GM21723 (cell line): ENCODE results near the gene ELANE.
"Not testable (repeated sequence)": the region's sequence is repeated elsewhere in the genome, so short reads cannot be mapped to it uniquely, and the experiment has no call there.

Source experiments
- ATAC-seq: cut with Tn5 transposase; IDR thresholded peaks from one replicate; pipeline ENCODE4 v1.9.1; 2021; ENCODE audit warnings: mild to moderate bottlenecking, moderate library complexity; ENCODE audit not compliant: unreplicated experiment

Gene ELANE

DNA sequence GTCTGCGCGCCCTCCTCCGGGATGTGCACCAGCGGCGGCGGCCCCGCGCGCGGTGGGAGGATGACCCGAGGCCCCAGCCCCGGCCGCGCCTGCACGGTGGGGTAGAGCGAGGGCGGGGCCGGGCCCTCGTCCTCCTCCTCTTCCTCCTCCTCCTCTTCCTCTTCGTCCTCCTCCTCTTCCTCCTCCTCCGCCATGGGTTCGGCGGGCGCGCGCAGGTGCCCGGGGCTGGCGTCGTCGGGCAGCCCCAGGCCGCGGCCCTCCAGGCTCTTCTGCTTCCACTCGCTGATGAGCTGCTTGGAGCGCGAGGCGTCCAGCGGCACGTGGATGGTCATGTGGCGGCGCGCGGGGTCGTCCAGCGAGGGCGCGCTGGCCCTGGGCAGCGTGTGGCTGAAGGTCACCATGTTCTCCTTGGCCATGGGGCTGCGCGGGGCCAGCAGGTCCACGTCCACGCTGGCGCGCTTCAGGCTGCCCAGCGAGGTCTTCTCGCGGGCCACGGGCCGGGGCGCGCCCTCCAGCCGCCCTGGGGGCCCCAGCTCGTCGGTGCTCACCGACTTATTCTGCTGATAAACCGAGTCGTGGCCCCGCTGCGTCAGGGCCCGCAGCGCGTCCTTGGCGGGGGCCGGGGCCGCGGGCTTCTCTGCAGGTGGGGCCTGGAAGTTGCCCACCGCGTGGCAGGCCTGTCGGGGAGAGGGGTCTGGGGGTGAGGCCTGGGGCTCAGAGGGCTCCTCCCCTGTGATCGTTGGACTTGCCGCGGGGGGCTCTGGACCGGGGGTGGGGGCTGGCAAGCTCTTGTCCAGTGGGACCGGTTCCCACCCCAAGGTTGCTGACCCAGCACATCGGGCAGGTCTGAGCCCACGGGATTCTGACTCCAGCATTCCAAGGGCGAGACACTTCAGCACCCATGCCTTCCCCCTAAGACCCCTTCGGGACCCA is 38.6 kb upstream of the ELANE start:
- no peak for ATAC-seq

- no peak for ATAC-seq
Observed at GRCh38 chr19:814152-815078, 37.7 kb upstream of the ELANE start.

- ATAC-seq, result no peak
Observed at GRCh38 chr19:815079-815774, 36.9 kb upstream of the ELANE start.

- ATAC-seq, result no peak
Observed at GRCh38 chr19:815775-816499, 36.2 kb upstream of the ELANE start.

DNA sequence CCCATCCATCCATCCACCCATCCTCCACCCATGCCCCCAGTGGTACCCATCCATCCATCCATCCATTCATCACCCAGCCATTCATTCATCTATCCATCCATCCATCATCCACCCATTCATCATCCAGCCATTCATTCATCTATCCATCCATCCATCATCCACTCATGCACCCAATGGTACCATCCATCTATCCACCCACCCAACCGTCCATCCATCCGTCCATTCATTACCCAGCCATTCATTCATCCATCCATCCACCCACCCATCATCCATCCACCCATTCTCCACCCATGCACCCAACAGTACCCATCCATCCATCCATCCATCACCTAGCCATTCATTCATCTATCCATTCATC is 35.6 kb upstream of the ELANE start:
- ATAC-seq, result no peak

DNA sequence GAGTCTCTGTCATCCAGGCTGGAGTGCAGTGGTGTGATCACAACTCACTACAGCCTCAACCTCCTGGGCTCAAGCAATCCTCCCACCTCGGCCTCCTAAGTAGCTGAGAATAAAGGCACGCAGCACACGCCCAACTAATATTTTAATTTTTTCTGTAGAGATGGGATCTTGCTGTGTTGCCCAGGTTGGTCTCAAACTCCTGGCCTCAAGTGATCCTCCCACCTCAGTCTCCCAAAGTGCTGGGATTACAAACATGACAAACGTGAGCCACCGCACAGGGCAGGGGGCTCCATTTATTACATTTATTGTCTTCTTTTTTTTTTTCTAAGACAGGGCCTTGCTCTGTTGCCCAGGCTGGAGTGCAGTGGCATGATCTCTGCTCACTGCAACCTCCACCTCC is 31.9 kb upstream of the ELANE start:
- not testable (repeated sequence) for ATAC-seq

GRCh38 chr19:821231-821824 is 30.8 kb upstream of the ELANE start:
- ATAC-seq, result no peak

DNA sequence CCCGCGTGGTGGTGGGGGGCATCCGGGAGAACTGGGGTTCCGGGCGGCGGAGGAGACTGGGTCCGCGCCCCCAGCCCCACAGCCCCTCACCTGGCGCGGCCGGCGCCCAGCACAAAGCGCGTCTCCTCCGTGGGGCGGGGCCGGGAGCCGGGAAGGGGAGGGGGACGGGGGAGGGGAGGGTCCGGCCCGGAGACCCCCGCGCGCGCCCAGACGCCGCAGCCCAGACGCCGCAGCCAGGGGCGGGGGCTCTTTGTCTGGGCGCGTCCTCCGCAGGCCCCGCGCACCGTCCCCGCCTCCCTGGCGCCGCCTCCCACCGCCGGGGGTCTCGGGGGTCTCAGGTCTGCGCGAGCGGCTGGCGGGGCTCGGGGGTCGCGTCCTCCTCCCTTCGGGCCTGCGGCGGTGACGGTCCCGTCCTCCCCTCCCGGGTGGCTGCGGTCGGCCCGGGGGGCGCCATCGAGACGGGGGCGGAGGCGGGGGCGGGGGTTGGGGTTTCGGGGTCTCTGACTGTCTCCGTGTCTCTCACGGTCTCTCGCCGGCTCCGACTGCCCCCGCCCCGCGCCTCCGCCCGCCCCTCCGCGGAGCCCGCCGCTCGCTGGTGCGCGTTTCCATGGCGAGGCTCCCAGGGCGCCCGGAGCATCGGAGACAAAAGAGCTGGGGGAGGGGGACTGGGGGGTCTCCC is 30.1 kb upstream of the ELANE start, which contains the start of gene PLPPR3:
TSS of gene PLPPR3 (minus strand) at position 131 of the 679 bp plus-strand sequence. CDS start 396 bp downstream, outside the sequence.
- no peak for ATAC-seq

DNA sequence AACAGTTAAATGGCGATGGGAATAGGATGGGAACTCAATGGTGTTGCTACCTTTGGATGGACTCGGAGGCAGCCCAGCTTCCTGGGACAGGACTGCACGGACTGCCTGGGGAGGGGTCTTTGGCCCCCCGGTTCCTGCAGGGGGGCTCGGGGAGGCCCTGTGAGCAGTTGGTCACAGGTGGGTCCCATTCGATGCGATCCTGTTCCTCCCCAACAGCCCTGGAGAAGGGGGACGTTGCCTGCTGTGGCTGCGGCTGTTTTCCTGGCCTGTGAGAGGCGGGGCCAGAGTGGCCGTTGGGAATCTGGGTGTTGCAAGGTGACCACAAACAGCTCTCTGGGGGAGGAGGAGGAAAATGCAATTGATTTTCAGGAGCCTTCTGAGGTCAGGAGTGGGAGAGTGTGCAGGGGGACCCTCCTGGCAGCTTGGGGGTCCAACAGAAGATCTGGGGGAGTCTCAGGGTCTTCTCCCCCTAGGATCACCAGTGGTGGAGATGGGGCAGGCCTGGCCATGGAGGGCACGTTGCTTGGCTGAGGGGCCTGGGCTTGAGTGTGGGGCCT is 28.5 kb upstream of the ELANE start:
- ATAC-seq, result no peak

GRCh38 chr19:824885-825284 is 27.2 kb upstream of the ELANE start:
- ATAC-seq, result no peak

GRCh38 chr19:825897-826644 is 26.0 kb upstream of the ELANE start:
- ATAC-seq, result no peak

GRCh38 chr19:827314-827709 is 24.8 kb upstream of the ELANE start:
- no peak for ATAC-seq

DNA sequence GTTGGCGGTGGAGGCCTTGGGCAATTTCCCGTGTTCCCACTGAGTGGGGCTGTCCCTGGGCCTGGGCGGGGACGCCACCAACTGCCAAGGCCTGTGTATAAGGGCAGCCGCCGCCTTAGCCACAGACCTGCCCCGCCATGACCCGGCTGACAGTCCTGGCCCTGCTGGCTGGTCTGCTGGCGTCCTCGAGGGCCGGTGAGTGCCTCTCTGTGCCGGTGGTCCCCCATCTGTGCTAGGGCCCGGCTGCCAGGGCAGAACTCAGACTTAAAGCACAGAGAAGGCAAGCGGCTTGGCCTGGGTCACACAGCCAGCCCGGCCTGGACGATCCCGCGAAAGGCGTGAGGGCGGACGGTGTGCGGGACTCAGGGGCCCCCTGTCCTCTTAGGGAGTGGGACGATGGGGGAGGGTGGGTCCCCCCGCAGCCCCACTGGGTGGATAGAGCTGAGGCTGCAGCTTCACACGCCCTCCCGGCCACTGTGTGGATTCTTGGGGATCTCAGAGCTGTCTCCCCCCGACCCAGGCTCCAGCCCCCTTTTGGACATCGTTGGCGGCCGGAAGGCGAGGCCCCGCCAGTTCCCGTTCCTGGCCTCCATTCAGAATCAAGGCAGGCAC is 24.3 kb upstream of the ELANE start, which contains the start of gene AZU1:
TSS of gene AZU1 (plus strand) at position 128 of the 612 bp plus-strand sequence. CDS start at position 138, 10 bp downstream.
- no peak for ATAC-seq

DNA sequence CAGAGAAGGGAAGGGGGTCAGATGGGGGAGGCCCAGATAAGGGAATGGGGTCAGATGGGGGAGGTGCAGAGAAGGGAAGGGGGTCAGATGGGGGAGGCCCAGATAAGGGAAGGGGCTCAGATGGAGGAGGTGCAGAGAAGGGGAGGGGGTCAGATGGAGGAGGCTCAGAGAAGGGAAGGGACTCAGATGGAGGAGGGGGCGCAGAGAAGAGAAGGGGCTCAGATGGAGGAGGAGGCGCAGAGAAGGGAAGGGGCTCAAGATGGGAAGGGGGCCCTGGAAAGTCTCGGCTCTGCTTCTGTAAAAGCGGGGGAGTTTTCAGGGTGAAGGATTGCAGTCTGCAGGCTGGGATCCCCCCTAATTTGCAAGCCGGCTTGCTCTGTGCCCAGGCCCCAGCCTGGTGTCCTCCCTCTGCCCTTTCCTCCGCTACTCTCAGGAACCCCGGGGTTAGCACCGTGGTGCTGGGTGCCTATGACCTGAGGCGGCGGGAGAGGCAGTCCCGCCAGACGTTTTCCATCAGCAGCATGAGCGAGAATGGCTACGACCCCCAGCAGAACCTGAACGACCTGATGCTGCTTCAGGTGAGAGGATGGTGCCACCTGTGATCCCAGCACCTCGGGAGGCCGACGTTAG is 22.9 kb upstream of the ELANE start:
- no peak for ATAC-seq

GRCh38 chr19:831407-832369 is 20.4 kb upstream of the ELANE start:
- no peak for ATAC-seq

DNA sequence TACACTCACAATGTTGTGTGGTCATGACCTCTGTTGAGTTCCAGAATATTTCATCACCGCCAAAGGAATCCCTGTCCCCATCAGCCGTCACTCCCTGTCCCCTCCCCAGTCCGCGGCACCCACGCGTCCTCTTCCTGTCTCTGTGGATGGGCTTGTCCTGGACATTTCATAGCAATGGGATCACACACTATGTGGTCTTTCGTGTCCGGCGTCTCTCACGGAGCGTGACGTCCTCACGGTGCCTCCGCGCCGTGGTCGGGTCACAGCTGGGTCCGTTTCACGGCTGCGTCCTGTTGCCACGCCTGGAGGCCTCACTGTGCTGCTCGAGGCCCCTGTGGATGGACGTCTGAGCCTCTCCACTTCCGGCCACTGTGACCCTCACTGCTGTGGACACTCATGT is 17.9 kb upstream of the ELANE start:
- ATAC-seq, result no peak
